ENCODE data around the gene BIRC2.
"Not testable (repeated sequence)": the region's sequence is repeated elsewhere in the genome, so short reads cannot be mapped to it uniquely, and the experiment has no call there.

The BIRC2 gene

DNA sequence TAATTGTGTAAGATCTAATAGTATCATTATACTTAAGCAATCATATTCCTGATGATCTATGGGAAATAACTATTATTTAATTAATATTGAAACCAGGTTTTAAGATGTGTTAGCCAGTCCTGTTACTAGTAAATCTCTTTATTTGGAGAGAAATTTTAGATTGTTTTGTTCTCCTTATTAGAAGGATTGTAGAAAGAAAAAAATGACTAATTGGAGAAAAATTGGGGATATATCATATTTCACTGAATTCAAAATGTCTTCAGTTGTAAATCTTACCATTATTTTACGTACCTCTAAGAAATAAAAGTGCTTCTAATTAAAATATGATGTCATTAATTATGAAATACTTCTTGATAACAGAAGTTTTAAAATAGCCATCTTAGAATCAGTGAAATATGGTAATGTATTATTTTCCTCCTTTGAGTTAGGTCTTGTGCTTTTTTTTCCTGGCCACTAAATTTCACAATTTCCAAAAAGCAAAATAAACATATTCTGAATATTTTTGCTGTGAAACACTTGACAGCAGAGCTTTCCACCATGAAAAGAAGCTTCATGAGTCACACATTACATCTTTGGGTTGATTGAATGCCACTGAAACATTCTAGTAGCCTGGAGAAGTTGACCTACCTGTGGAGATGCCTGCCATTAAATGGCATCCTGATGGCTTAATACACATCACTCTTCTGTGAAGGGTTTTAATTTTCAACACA is 23.3 kb upstream of the BIRC2 start:
- DNase-seq, result no peak

- no peak for DNase-seq
Measured at GRCh38 chr11:102325088-102325487, 21.9 kb upstream of the BIRC2 start.

- DNase-seq, result no peak
Measured at GRCh38 chr11:102328748-102329147, 18.3 kb upstream of the BIRC2 start.

- no peak for DNase-seq
Measured at GRCh38 chr11:102330231-102330630, 16.8 kb upstream of the BIRC2 start.

DNA sequence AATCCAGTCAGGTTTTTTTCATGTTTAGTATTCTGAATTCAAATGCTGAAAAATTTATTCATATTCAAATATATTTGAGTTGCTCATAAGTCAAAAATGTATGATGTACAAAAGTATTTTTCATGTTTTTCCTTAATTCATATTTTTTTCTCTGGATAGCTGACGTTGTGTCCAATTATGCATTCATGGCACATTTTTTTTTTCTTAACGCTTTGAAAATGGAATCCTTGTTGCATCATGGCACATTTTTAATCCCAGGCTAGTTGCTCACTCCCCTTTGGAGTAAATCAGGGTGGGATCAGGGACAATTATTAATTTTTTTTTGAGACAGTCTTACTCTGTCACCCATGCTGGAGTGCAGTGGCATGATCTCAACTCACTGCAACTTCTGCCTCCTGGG is 15.7 kb upstream of the BIRC2 start:
- DNase-seq, result no peak

DNA sequence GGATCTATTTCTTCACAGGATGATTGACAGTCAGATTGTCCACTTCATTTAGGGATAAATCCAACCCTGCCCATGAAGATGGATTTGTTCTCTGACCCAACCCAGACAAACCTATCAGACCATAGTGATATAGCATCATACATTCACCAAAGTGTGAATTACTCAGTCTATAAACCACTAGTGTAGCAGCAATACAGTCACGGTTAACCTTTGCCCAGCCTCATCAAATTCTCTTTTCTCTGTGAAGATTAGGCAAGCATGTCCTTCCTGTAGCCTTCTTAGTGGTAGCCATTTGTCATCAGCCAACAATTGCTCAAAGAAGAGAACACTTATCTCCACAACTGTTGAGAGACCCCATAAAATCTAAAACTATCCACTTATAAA is 14.4 kb upstream of the BIRC2 start:
- DNase-seq, result no peak

GRCh38 chr11:102338479-102339010 is 8.5 kb upstream of the BIRC2 start:
- no peak for DNase-seq

DNA sequence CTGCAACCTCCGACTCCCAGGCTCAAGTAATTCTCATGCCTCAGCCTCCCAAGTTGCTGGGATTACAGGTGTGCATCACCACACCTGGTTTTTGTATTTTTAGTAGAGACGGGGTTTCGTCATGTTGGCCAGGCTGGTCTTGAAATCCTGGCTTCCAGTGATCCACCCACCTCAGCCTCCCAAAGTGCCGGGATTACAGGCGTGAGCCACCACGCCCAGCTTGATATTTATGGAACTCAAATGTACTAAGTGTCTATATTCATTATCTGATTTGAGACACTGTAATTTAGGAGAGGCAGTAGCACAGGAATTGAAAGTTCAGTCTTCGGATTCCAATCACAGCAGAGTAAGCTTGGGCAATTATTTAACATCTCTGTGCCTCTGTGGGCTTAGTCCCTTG is 5.7 kb upstream of the BIRC2 start:
- DNase-seq, result not testable (repeated sequence)

DNA sequence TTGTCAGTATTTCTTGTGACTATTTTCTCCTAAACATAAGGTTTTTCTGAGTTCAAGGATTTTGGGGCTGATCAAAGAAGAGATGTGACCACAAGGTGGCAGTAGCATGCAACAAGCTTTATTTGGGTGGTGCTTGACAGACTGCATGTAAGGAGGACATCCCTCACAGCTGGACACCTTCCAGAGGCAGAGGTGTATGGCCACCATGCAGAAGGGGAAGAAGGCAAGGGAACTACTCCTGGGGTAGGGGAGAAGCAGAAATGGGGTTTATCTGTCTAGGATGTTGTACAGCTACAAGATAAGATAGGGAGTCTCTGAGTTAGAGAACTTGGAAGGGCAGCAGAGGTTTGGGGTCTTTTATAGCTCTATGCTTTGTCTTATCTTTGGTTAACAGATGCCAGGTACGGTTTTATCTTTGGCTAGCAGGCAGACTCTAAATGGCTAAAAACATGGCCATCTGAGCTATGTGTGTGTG is 5.1 kb upstream of the BIRC2 start:
- peak; percentile 70 for DNase-seq

DNA sequence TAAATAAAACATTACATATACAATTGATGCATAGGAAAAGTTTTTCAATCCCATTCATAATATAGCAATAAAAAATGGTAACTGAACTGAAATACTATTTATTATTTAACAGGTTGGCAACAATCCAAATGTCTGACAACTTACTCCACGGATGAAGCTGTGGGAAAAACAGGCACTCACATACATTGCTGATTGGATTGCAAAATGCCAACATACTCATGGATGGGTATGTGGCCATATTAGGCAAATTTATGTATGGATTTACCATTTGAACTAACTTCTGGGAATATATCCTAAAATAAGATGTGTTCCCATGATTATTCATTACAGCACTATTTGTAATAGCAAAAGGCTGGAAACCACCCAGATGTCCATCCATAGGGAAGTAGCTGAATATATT is 3.2 kb upstream of the BIRC2 start:
- no peak for DNase-seq

DNA sequence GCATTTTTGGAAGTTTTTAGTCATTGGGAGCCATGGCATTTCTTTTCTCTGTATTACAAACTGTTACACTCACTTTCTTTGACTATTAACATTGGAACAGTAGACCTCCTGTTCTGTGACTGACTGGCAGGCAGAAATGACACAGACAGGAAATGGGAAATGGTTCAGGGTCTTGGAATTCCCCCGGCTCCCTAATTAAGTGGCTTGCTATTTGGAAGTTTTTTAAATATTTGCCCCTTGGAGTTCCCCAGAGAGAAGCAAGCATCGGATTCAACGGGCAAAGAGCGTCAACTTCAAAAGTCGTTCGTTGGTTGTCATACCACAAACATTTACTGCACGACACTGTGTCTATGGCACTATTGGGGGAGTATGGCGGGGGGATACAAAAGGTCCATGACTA is 1.1 kb upstream of the BIRC2 start:
- no peak for DNase-seq

GRCh38 chr11:102346456-102346747 is 612 bp upstream of the BIRC2 start:
- DNase-seq, result no peak

GRCh38 chr11:102347462-102348370 is 702 bp downstream of the BIRC2 start:
- DNase-seq, result no peak

- no peak for DNase-seq
Measured at GRCh38 chr11:102357116-102357515, 10.1 kb downstream of the BIRC2 start.

- DNase-seq, result no peak
Measured at GRCh38 chr11:102359372-102359771, 12.4 kb downstream of the BIRC2 start.

GRCh38 chr11:102360681-102361080 is 13.7 kb downstream of the BIRC2 start:
- peak; percentile 40 for DNase-seq

- DNase-seq, result peak; percentile 63
Measured at GRCh38 chr11:102361086-102362031, 14.3 kb downstream of the BIRC2 start.

- no peak for DNase-seq
Measured at GRCh38 chr11:102364991-102365390, 18.0 kb downstream of the BIRC2 start.

- no peak for DNase-seq
Measured at GRCh38 chr11:102367364-102367763, 20.4 kb downstream of the BIRC2 start.

GRCh38 chr11:102368472-102368871 is 21.5 kb downstream of the BIRC2 start:
- no peak for DNase-seq

- DNase-seq, result peak; percentile 25
Measured at GRCh38 chr11:102374633-102375424, 27.8 kb downstream of the BIRC2 start.
